Sigmoid colon (tissue), 7 donors: ENCODE results near the gene PPP2CA. TPM values are rescaled to one million over a fixed set of nuclear protein-coding genes. Genes with fewer than 3 reads are reported as not detected.

ENCODE experiments used
- DNase-seq: peaks from one replicate; pipeline ENCODE4 v3.0.0-alpha.2; 2019
- H3K27ac ChIP-seq, 4 donors: fragments of 200-600 bp; sonication (generic); one replicate each; pipeline ENCODE4 v1.5.1; 2016 to 2019; ENCODE audit warnings: mild to moderate bottlenecking in 1 of 4
- H3K27me3 ChIP-seq, 3 donors: fragments of 200-600 bp; sonication (generic); one replicate each; pipeline ENCODE4 v1.5.1; 2019; ENCODE audit warnings: mild to moderate bottlenecking in 1 of 3
- H3K36me3 ChIP-seq, 4 donors: fragments of 200-600 bp; sonication (generic); one replicate each; pipeline ENCODE4 v1.5.1; 2016 to 2019
- H3K4me1 ChIP-seq, 4 donors: fragments of 200-600 bp; sonication (generic); one replicate each; pipeline ENCODE4 v1.5.1; 2017 to 2019
- H3K4me3 ChIP-seq, 4 donors: fragments of 200-600 bp; sonication (generic); one replicate each; pipeline ENCODE4 v1.5.1; 2017 to 2019; ENCODE audit warnings: mild to moderate bottlenecking in 2 of 4, moderate library complexity in 1 of 4
- H3K9me3 ChIP-seq, 4 donors: fragments of 200-600 bp in 3 of 4; sonication (generic) in 3 of 4; one replicate each; pipeline versions ENCODE4 v1.5.1 to v1.6.1; 2013 to 2019
- CTCF ChIP-seq, 4 experiments: fragments of 450-650 bp in 3 of 4; fragments of 200-600 bp in 1 of 4; IDR thresholded peaks; one replicate each; pipeline ENCODE4 v1.5.1; 2016 to 2019; ENCODE audit warnings: antibody characterized with exemption in 4 of 4, mild to moderate bottlenecking in 3 of 4, moderate library complexity in 2 of 4
- EP300 ChIP-seq, 4 donors: sonication (generic); formaldehyde crosslinking; IDR thresholded peaks; one replicate each; pipeline ENCODE4 v1.6.1; 2017; ENCODE audit warnings: antibody characterized with exemption in 4 of 4
- POLR2A ChIP-seq, 2 donors: fragments of 450-650 bp; IDR thresholded peaks; one replicate each; pipeline ENCODE4 v1.6.1; 2016; ENCODE audit warnings: antibody characterized with exemption in 2 of 2, mild to moderate bottlenecking in 2 of 2, moderate library complexity in 2 of 2
- POLR2AphosphoS5 ChIP-seq, 4 donors: sonication (generic); formaldehyde crosslinking; IDR thresholded peaks; one replicate each; pipeline ENCODE4 v1.6.1; 2017; ENCODE audit warnings: antibody characterized with exemption in 4 of 4
- WGBS, 2 donors: extraction: QIAGEN DNeasy Blood & Tissue Kit; methylation state at CpG; one replicate each; pipeline ENCODE4 v1.1.7; 2013; 5-methylcytosine and 5-hydroxymethylcytosine counted together
- intact Hi-C: fragments of 100-400 bp; cut with DNase I; formaldehyde crosslinking; loops from one replicate; pipeline ENCODE4 v1.15.1; 2023
- polyA plus RNA-seq, 3 donors: library from polyadenylated mRNA; stranded (reverse); fragments of 200-250 nt; gene quantifications; one replicate each; pipeline ENCODE4 v1.2.3, GENCODE V29; 2013
- total RNA-seq, 4 donors: library from RNA; depleted of rRNA; stranded (reverse); fragments of >200 nt; gene quantifications; one replicate each; pipeline ENCODE4 v1.1.0, GENCODE V29; 2016
- donor health status: healthy with polysubstance abuse.
- donor health status: Bipolar disorder and iron deficiency.
- donor health status: healthy.

The PPP2CA gene
- total and polyA plus RNA-seq, 7 donors: 48.6 to 145 (median 102) TPM

- intact Hi-C loops: no loop called here
- H3K27me3 ChIP-seq: no peaks in the 10 kb centered on the region
- peaks cover 0 to 25% (median 18%) of the 10 kb centered on the region in 4 donors for H3K4me1 ChIP-seq
- H3K9me3 ChIP-seq: no peaks in the 10 kb centered on the region
- TF ChIP-seq EP300 (IDR thresholded peaks at IDR 0.05): no peak
- no peak for TF ChIP-seq POLR2AphosphoS5 (IDR thresholded peaks at IDR 0.05)
- no peak for TF ChIP-seq CTCF (IDR thresholded peaks at IDR 0.05)
- no peak for TF ChIP-seq POLR2A (IDR thresholded peaks at IDR 0.05)
- DNase-seq: no peak
- peak overlapping the region in 1 of 4 donors; percentile 54 for H3K27ac ChIP-seq
- no peak overlapping the region for H3K4me3 ChIP-seq
- 94 to 97% methylated on average over 6 of the region's 6 CpGs for WGBS, 2 donors
- no peaks in the 10 kb centered on the region for H3K36me3 ChIP-seq
Observed at GRCh38 chr5:134236820-134237219, 10.9 kb upstream of the PPP2CA start.

- Histone ChIP-seq H3K27me3 (no peaks in the 10 kb centered on the region), H3K27ac (peak overlapping the region in 1 of 4 donors; percentile 54), H3K4me3 (no peak overlapping the region), H3K36me3 (no peaks in the 10 kb centered on the region), H3K4me1 (peaks cover 0 to 25% (median 18%) of the 10 kb centered on the region in 4 donors), H3K9me3 (no peaks in the 10 kb centered on the region)
- 81 to 85% methylated on average over 2 of the region's 2 CpGs for WGBS, 2 donors
- TF ChIP-seq CTCF (IDR thresholded peaks at IDR 0.05) (no peak), POLR2AphosphoS5 (IDR thresholded peaks at IDR 0.05) (no peak), EP300 (IDR thresholded peaks at IDR 0.05) (no peak), POLR2A (IDR thresholded peaks at IDR 0.05) (no peak)
- intact Hi-C loops: no loop called here
- DNase-seq: no peak
Observed at GRCh38 chr5:134236318-134236717, 10.4 kb upstream of the PPP2CA start.

DNA sequence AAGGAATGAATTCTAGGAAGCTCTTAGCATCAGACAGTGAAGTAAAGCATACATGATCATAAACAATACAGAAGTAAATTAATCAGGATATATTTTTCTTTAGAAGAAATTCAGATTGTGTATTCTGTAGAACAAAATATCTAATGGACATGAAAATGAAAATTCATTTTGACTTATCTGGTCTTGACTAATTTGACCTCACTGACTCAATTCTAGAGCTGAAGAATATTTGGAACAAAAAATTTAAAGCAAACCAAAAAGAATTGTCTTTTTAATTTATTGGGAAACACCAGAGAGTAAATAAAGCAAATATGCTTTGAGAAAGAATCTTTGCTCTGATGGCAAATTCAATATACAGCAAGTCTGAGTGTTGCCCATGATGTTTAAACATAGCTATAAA lies 2.8 kb upstream of the PPP2CA start:
- Histone ChIP-seq H3K36me3 (no peaks in the 10 kb centered on the region), H3K27ac (no peak overlapping the region), H3K4me3 (no peak overlapping the region), H3K9me3 (no peaks in the 10 kb centered on the region), H3K4me1 (peaks cover 0 to 25% (median 20%) of the 10 kb centered on the region in 4 donors), H3K27me3 (no peaks in the 10 kb centered on the region)
- no peak for TF ChIP-seq POLR2A (IDR thresholded peaks at IDR 0.05)
- no peak for TF ChIP-seq CTCF (IDR thresholded peaks at IDR 0.05)
- no peak for TF ChIP-seq POLR2AphosphoS5 (IDR thresholded peaks at IDR 0.05)
- no peak for TF ChIP-seq EP300 (IDR thresholded peaks at IDR 0.05)
- DNase-seq: no peak
- intact Hi-C loops: loop anchor here (5.0 kb wide), 1 partner anchor 144 kb away; the partner anchor contains the start of gene UBE2B

DNA sequence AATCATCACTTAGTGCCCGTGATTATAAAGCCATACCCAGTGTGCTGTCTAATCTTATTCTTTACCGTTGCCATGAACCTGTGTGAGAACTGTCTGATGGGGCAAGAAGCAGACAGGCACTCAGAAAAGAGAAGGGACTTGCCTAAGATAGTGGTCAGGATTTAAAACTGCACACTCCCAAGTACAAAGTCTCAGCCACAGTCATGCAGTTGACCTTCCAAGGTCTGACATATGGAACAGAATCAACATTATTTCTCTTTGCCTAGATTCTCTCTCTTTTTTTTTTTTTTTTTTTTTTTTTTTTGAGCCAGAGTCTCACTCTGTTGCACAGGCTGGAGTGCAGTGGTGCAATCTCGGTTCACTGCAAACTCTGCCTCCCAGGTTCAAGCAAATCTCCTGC lies 1.9 kb upstream of the PPP2CA start:
- intact Hi-C loops: loop anchor here (2.0 to 5.0 kb wide), 2 partner anchors 51 to 145 kb away; partner anchors contain the start of genes SKP1 and UBE2B
- H3K9me3 ChIP-seq: no peaks in the 10 kb centered on the region
- TF ChIP-seq POLR2AphosphoS5 (IDR thresholded peaks at IDR 0.05) (no peak), POLR2A (IDR thresholded peaks at IDR 0.05) (no peak), EP300 (IDR thresholded peaks at IDR 0.05) (no peak), CTCF (IDR thresholded peaks at IDR 0.05) (no peak)
- no peaks in the 10 kb centered on the region for H3K36me3 ChIP-seq
- DNase-seq: no peak
- no peaks in the 10 kb centered on the region for H3K27me3 ChIP-seq
- H3K4me3 ChIP-seq: no peak overlapping the region
- WGBS, 2 donors: 88 to 96% methylated on average over 3 of the region's 3 CpGs
- H3K4me1 ChIP-seq: peaks cover 0 to 32% (median 29%) of the 10 kb centered on the region in 4 donors
- peak overlapping the region in 2 of 4 donors; percentile 100 for H3K27ac ChIP-seq

- Histone ChIP-seq H3K27ac (peak overlapping the region; percentile 99 to 100 (median 100)), H3K4me1 (peaks cover 0 to 37% (median 34%) of the 10 kb centered on the region in 4 donors), H3K27me3 (no peaks in the 10 kb centered on the region), H3K9me3 (no peaks in the 10 kb centered on the region), H3K4me3 (peak overlapping the region in 3 of 4 donors; percentile 94 to 99 (median 95)), H3K36me3 (no peaks in the 10 kb centered on the region)
- intact Hi-C loops: loop anchor here (2.0 to 5.0 kb wide), 2 partner anchors 50 to 145 kb away; partner anchors contain the start of genes SKP1 and UBE2B
- WGBS, 2 donors: 15 to 55% methylated on average over 5 of the region's 5 CpGs
- no peak for TF ChIP-seq CTCF (IDR thresholded peaks at IDR 0.05)
- peak in 1 of 4 donors; percentile 6 for TF ChIP-seq POLR2AphosphoS5 (IDR thresholded peaks at IDR 0.05)
- TF ChIP-seq EP300 (IDR thresholded peaks at IDR 0.05): no peak
- no peak for TF ChIP-seq POLR2A (IDR thresholded peaks at IDR 0.05)
- DNase-seq: peak; percentile 69
Observed at GRCh38 chr5:134227259-134227658, 1.4 kb upstream of the PPP2CA start.
